ENCODE data around the gene THSD4. TPM values are rescaled to one million over a fixed set of nuclear protein-coding genes. Genes with fewer than 3 reads are reported as not detected.

The THSD4 gene
- total RNA-seq, 1 experiment from 2014 or later, result 29.3 TPM

GRCh38 chr15:71187526-71187925 is 72.3 kb downstream of the THSD4 start:
- Histone ChIP-seq H3K9me3 (ENCODE audit: insufficient read depth, low read depth) (no peaks in the 10 kb centered on the region), H3K27ac (no peak overlapping the region), H3F3A (ENCODE audit: insufficient read depth, low read depth) (no peaks in the 10 kb centered on the region), H3K4me3 (no peak overlapping the region), H3K36me3 (ENCODE audit: low read depth) (no peaks in the 10 kb centered on the region; the same call in 1 of the 2 replicates), H3K27me3 (ENCODE audit: insufficient read depth, low read depth) (no peaks in the 10 kb centered on the region), H2AFZ (no peak overlapping the region), H3K9me2 (ENCODE audit: insufficient read depth) (no peaks in the 10 kb centered on the region), H3K79me2 (ENCODE audit: low read depth) (no peaks in the 10 kb centered on the region), H3K4me1 (replicated peaks; ENCODE audit: insufficient read depth) (no peaks in the 10 kb centered on the region), H3K4me2 (no peak overlapping the region), H4K20me1 (ENCODE audit: insufficient read depth) (no peaks in the 10 kb centered on the region)
- intact Hi-C loops (cut with micrococcal nuclease; ENCODE audit: unreplicated experiment), result no loop called here
- no TSS peak for BruUV-seq (replicated peaks)
- DNase-seq, result no peak
- no peak for TF ChIP-seq EZH2 (IDR thresholded peaks at IDR 0.05; ENCODE audit: low read depth)
- TF ChIP-seq CTCF (conservative IDR thresholded peaks at IDR 0.05), result no peak
- CTCF ChIA-PET, result no interaction called here
- POLR2A ChIA-PET (ENCODE audit: unreplicated experiment), result no interaction called here

- POLR2A ChIA-PET (ENCODE audit: unreplicated experiment), result interaction anchor here (0.6 kb wide), 1 partner anchor 8 kb away, joined by 3 read pairs; no protein-coding TSS in a partner anchor
- Histone ChIP-seq H3K9me2 (ENCODE audit: insufficient read depth) (no peaks in the 10 kb centered on the region), H3K27ac (no peak overlapping the region), H3K4me2 (no peak overlapping the region), H2AFZ (no peak overlapping the region), H3K79me2 (ENCODE audit: low read depth) (no peaks in the 10 kb centered on the region), H3F3A (ENCODE audit: insufficient read depth, low read depth) (no peaks in the 10 kb centered on the region), H4K20me1 (ENCODE audit: insufficient read depth) (no peaks in the 10 kb centered on the region), H3K4me3 (no peak overlapping the region), H3K9me3 (ENCODE audit: insufficient read depth, low read depth) (no peaks in the 10 kb centered on the region), H3K27me3 (ENCODE audit: insufficient read depth, low read depth) (no peaks in the 10 kb centered on the region), H3K36me3 (ENCODE audit: low read depth) (no peaks in the 10 kb centered on the region), H3K4me1 (replicated peaks; ENCODE audit: insufficient read depth) (no peaks in the 10 kb centered on the region)
- BruUV-seq (replicated peaks), result no TSS peak
- CTCF ChIA-PET, result no interaction called here
- TF ChIP-seq CTCF (conservative IDR thresholded peaks at IDR 0.05) (no peak), EZH2 (IDR thresholded peaks at IDR 0.05; ENCODE audit: low read depth) (no peak)
- intact Hi-C loops (cut with micrococcal nuclease; ENCODE audit: unreplicated experiment), result no loop called here
- no peak for DNase-seq
Measured at GRCh38 chr15:71189718-71190117, 74.4 kb downstream of the THSD4 start.

- POLR2A ChIA-PET (ENCODE audit: unreplicated experiment), result no interaction called here
- BruUV-seq (replicated peaks), result no TSS peak
- H3K4me3 ChIP-seq, result no peak overlapping the region
- CTCF ChIA-PET, result no interaction called here
- no peaks in the 10 kb centered on the region for H3K79me2 ChIP-seq (ENCODE audit: low read depth)
- no peak overlapping the region for H3K4me2 ChIP-seq
- no peaks in the 10 kb centered on the region for H3K36me3 ChIP-seq (ENCODE audit: low read depth)
- no peaks in the 10 kb centered on the region for H4K20me1 ChIP-seq (ENCODE audit: insufficient read depth)
- no peaks in the 10 kb centered on the region for H3K9me3 ChIP-seq (ENCODE audit: insufficient read depth, low read depth)
- no peak overlapping the region for H2AFZ ChIP-seq
- H3F3A ChIP-seq (ENCODE audit: insufficient read depth, low read depth), result no peaks in the 10 kb centered on the region
- H3K27me3 ChIP-seq (ENCODE audit: insufficient read depth, low read depth), result no peaks in the 10 kb centered on the region
- no peak for DNase-seq
- H3K27ac ChIP-seq, result no peak overlapping the region
- TF ChIP-seq CTCF (conservative IDR thresholded peaks at IDR 0.05) (no peak), EZH2 (IDR thresholded peaks at IDR 0.05; ENCODE audit: low read depth) (no peak)
- no peaks in the 10 kb centered on the region for H3K9me2 ChIP-seq (ENCODE audit: insufficient read depth)
- H3K4me1 ChIP-seq (replicated peaks; ENCODE audit: insufficient read depth), result no peaks in the 10 kb centered on the region
- intact Hi-C loops (cut with micrococcal nuclease; ENCODE audit: unreplicated experiment), result no loop called here
Measured at GRCh38 chr15:71191296-71191695, 76.0 kb downstream of the THSD4 start.
